HG02763 (cell line): Measurements from ENCODE around the gene ATP6V0A4.
"Not testable (repeated sequence)": the region's sequence is repeated elsewhere in the genome, so short reads cannot be mapped to it uniquely, and the experiment has no call there.

Experiments
- ATAC-seq: cut with Tn5 transposase; IDR thresholded peaks from one replicate; pipeline ENCODE4 v1.9.1; 2021; ENCODE audit warnings: mild to moderate bottlenecking, moderate library complexity; ENCODE audit not compliant: unreplicated experiment

ATP6V0A4 gene

GRCh38 chr7:138752518-138753149 lies 45.4 kb downstream of the ATP6V0A4 start:
- peak; percentile 79 for ATAC-seq

GRCh38 chr7:138750901-138751464 lies 47.0 kb downstream of the ATP6V0A4 start:
- no peak for ATAC-seq

- no peak for ATAC-seq
Measured at GRCh38 chr7:138750473-138750872, 47.5 kb downstream of the ATP6V0A4 start.

GRCh38 chr7:138749960-138750359 lies 48.0 kb downstream of the ATP6V0A4 start:
- ATAC-seq = no peak

- ATAC-seq = no peak
Measured at GRCh38 chr7:138748666-138749065, 49.3 kb downstream of the ATP6V0A4 start.

- ATAC-seq = no peak
Measured at GRCh38 chr7:138746073-138746472, 51.9 kb downstream of the ATP6V0A4 start.

GRCh38 chr7:138745189-138745588 lies 52.8 kb downstream of the ATP6V0A4 start:
- ATAC-seq = no peak

GRCh38 chr7:138741453-138741735 lies 56.6 kb downstream of the ATP6V0A4 start:
- no peak for ATAC-seq

GRCh38 chr7:138739859-138740258 lies 58.1 kb downstream of the ATP6V0A4 start:
- ATAC-seq = no peak

GRCh38 chr7:138738551-138739335 lies 59.3 kb downstream of the ATP6V0A4 start:
- ATAC-seq = peak; percentile 87

GRCh38 chr7:138738114-138738513 lies 59.9 kb downstream of the ATP6V0A4 start:
- no peak for ATAC-seq

GRCh38 chr7:138735399-138735798 lies 62.6 kb downstream of the ATP6V0A4 start:
- ATAC-seq = no peak

GRCh38 chr7:138731733-138732132 lies 66.3 kb downstream of the ATP6V0A4 start:
- not testable (repeated sequence) for ATAC-seq

- ATAC-seq = no peak
Measured at GRCh38 chr7:138729444-138729843, 68.6 kb downstream of the ATP6V0A4 start.

GRCh38 chr7:138727336-138728099 lies 70.5 kb downstream of the ATP6V0A4 start:
- ATAC-seq = no peak

GRCh38 chr7:138726288-138726687 lies 71.7 kb downstream of the ATP6V0A4 start:
- no peak for ATAC-seq

- ATAC-seq = no peak
Measured at GRCh38 chr7:138720286-138720685, 77.7 kb downstream of the ATP6V0A4 start.

- no peak for ATAC-seq
Measured at GRCh38 chr7:138716889-138717288, 81.1 kb downstream of the ATP6V0A4 start.

- no peak for ATAC-seq
Measured at GRCh38 chr7:138713191-138713590, 84.8 kb downstream of the ATP6V0A4 start.

- no peak for ATAC-seq
Measured at GRCh38 chr7:138712652-138713051, 85.3 kb downstream of the ATP6V0A4 start.

- ATAC-seq = no peak
Measured at GRCh38 chr7:138710536-138711385, 87.2 kb downstream of the ATP6V0A4 start.
